ENCODE data around the gene ACTN4.
A peak's percentile ranks its signal among the peaks of the same experiment; 100 is the strongest.
"Not testable (repeated sequence)": the region's sequence is repeated elsewhere in the genome, so short reads cannot be mapped to it uniquely, and the experiment has no call there.

Gene ACTN4

GRCh38 chr19:38742296-38742695 is 94.8 kb downstream of the ACTN4 start:
- no peak overlapping the region for H3K4me3 ChIP-seq (ENCODE audit: low read depth, low read length)
- no peak for DNase-seq (ENCODE audit: low read depth)

GRCh38 chr19:38742906-38743305 is 95.5 kb downstream of the ACTN4 start:
- no peak for DNase-seq (ENCODE audit: low read depth)
- no peak overlapping the region for H3K4me3 ChIP-seq (ENCODE audit: low read depth, low read length)

GRCh38 chr19:38743394-38744297 is 96.2 kb downstream of the ACTN4 start:
- no peak overlapping the region for H3K4me3 ChIP-seq (ENCODE audit: low read depth, low read length)
- DNase-seq (ENCODE audit: low read depth), result no peak

GRCh38 chr19:38744298-38744681 is 96.8 kb downstream of the ACTN4 start, which contains the start of gene CAPN12:
CAPN12 (minus strand) TSS chr19:38744474; CDS start chr19:38744165, 309 bp downstream.
- no peak within 1 kb of the TSS for H3K4me3 ChIP-seq (ENCODE audit: low read depth, low read length)
- no peak for DNase-seq (ENCODE audit: low read depth)

GRCh38 chr19:38744874-38745273 is 97.4 kb downstream of the ACTN4 start:
- no peak for DNase-seq (ENCODE audit: low read depth)
- H3K4me3 ChIP-seq (ENCODE audit: low read depth, low read length), result no peak overlapping the region

GRCh38 chr19:38745316-38745715 is 97.9 kb downstream of the ACTN4 start:
- no peak for DNase-seq (ENCODE audit: low read depth)

GRCh38 chr19:38753783-38754182 is 106.3 kb downstream of the ACTN4 start:
- not testable (repeated sequence) for H3K4me3 ChIP-seq (ENCODE audit: low read depth, low read length); DNase-seq (ENCODE audit: low read depth)

More at GRCh38 chr19:38745316-38745715, 97.9 kb downstream of the ACTN4 start:
- H3K4me3 ChIP-seq (ENCODE audit: low read depth, low read length), result no peak overlapping the region

- H3K4me3 ChIP-seq (ENCODE audit: low read depth, low read length); DNase-seq (ENCODE audit: low read depth): not testable (repeated sequence)
These were observed 106.7 kb downstream of the ACTN4 start for GRCh38 chr19:38754196-38754595.

- H3K4me3 ChIP-seq (ENCODE audit: low read depth, low read length), result no peak overlapping the region
- DNase-seq (ENCODE audit: low read depth), result no peak
These were observed 112.1 kb downstream of the ACTN4 start for GRCh38 chr19:38759590-38760003.

- not testable (repeated sequence) for DNase-seq (ENCODE audit: low read depth); H3K4me3 ChIP-seq (ENCODE audit: low read depth, low read length)
These were observed 113.5 kb downstream of the ACTN4 start for GRCh38 chr19:38760805-38761517.

GRCh38 chr19:38761884-38762389 is 114.5 kb downstream of the ACTN4 start:
- not testable (repeated sequence) for DNase-seq (ENCODE audit: low read depth); H3K4me3 ChIP-seq (ENCODE audit: low read depth, low read length)

GRCh38 chr19:38763795-38764220 is 116.4 kb downstream of the ACTN4 start:
- DNase-seq (ENCODE audit: low read depth), result no peak
- H3K4me3 ChIP-seq (ENCODE audit: low read depth, low read length), result no peak overlapping the region

GRCh38 chr19:38765214-38765613 is 117.8 kb downstream of the ACTN4 start:
- H3K4me3 ChIP-seq (ENCODE audit: low read depth, low read length), result no peak overlapping the region
- no peak for DNase-seq (ENCODE audit: low read depth)

GRCh38 chr19:38766276-38767047 is 119.0 kb downstream of the ACTN4 start:
- H3K4me3 ChIP-seq (ENCODE audit: low read depth, low read length), result no peak overlapping the region
- DNase-seq (ENCODE audit: low read depth), result no peak

- no peak for DNase-seq (ENCODE audit: low read depth)
- peak overlapping the region; percentile 18 for H3K4me3 ChIP-seq (ENCODE audit: low read depth, low read length)
These were observed 122.3 kb downstream of the ACTN4 start for GRCh38 chr19:38769635-38770211.

- DNase-seq (ENCODE audit: low read depth), result not testable (repeated sequence)
- H3K4me3 ChIP-seq (ENCODE audit: low read depth, low read length), result peak overlapping the region; percentile 18
These were observed 122.9 kb downstream of the ACTN4 start for GRCh38 chr19:38770228-38770948.

- H3K4me3 ChIP-seq (ENCODE audit: low read depth, low read length); DNase-seq (ENCODE audit: low read depth): not testable (repeated sequence)
These were observed 123.5 kb downstream of the ACTN4 start for GRCh38 chr19:38770949-38771275.

GRCh38 chr19:38771569-38771968 is 124.1 kb downstream of the ACTN4 start:
- DNase-seq (ENCODE audit: low read depth); H3K4me3 ChIP-seq (ENCODE audit: low read depth, low read length): not testable (repeated sequence)
